GM12878 (cell line): ENCODE measurements around the gene ENTPD3. TPM values are rescaled to one million over a fixed set of nuclear protein-coding genes. Genes with fewer than 3 reads are reported as not detected.

Experiments
- BACH1 ChIP-seq: fragments of 450-650 bp; IDR thresholded peaks from 2 replicates; pipeline ENCODE4 v1.6.1; 2017; ENCODE audit warnings: mild to moderate bottlenecking, borderline replicate concordance
- CEBPB ChIP-seq, 2 experiments: fragments of 150-350 bp in 1 of 2; IDR thresholded peaks; 2 replicates each; pipeline ENCODE4 v1.6.1; 2012 to 2014; ENCODE audit warnings: low read depth in 2 of 2, low read length in 2 of 2, borderline replicate concordance in 1 of 2, inconsistent platforms in 1 of 2
- CEBPZ ChIP-seq: fragments of 150-350 bp; IDR thresholded peaks from 2 replicates; pipeline ENCODE4 v1.6.1; 2016; ENCODE audit warnings: low read depth, low read length
- CHD1 ChIP-seq: IDR thresholded peaks from 2 replicates; pipeline ENCODE4 v1.6.1; 2012; ENCODE audit warnings: low read depth, low read length, improper control_type of control experiment
- CREM ChIP-seq: IDR thresholded peaks from 2 replicates; pipeline ENCODE4 v1.6.1; 2014; ENCODE audit warnings: antibody characterized with exemption, low read depth
- GABPA ChIP-seq: IDR thresholded peaks from 2 replicates; pipeline ENCODE4 v1.6.1; 2014; ENCODE audit warnings: antibody characterized with exemption, low read depth, mild to moderate bottlenecking, inconsistent platforms
- NFXL1 ChIP-seq: fragments of 450-650 bp; IDR thresholded peaks from 2 replicates; pipeline ENCODE4 v1.6.1; 2017; ENCODE audit warnings: antibody characterized with exemption, mild to moderate bottlenecking, borderline replicate concordance
- NR2C2 ChIP-seq: IDR thresholded peaks from 2 replicates; pipeline ENCODE4 v1.6.1; 2011; ENCODE audit warnings: borderline replicate concordance, low read depth; ENCODE audit not compliant: control insufficient read depth, insufficient read length
- RCOR1 ChIP-seq: conservative IDR thresholded peaks from 2 replicates; pipeline ENCODE4 v1.6.1; 2012; ENCODE audit warnings: low read depth, low read length, improper control_type of control experiment
- SMARCA5 ChIP-seq: fragments of 450-650 bp; IDR thresholded peaks from 2 replicates; pipeline ENCODE4 v1.6.1; 2017; ENCODE audit warnings: mild to moderate bottlenecking
- SP1 ChIP-seq: IDR thresholded peaks from one replicate; pipeline ENCODE4 v1.6.1; 2011; ENCODE audit warnings: low read depth, low read length
- SREBF2 ChIP-seq: IDR thresholded peaks from 2 replicates; pipeline ENCODE4 v1.6.1; 2012; ENCODE audit warnings: mild to moderate bottlenecking, low read length
- USF1 ChIP-seq: IDR thresholded peaks from 2 replicates; pipeline ENCODE4 v1.6.1; 2011; ENCODE audit warnings: borderline replicate concordance, low read depth, mild to moderate bottlenecking, moderate library complexity, mixed read lengths, low read length; ENCODE audit not compliant: insufficient read depth; ENCODE audit errors: extremely low read length
- YBX1 ChIP-seq: fragments of 450-650 bp; IDR thresholded peaks from 2 replicates; pipeline ENCODE4 v1.6.1; 2016; ENCODE audit warnings: antibody characterized with exemption
- ZBTB40 ChIP-seq: fragments of 450-650 bp; IDR thresholded peaks from 2 replicates; pipeline ENCODE4 v1.6.1; 2016; ENCODE audit warnings: mild to moderate bottlenecking, moderate library complexity, borderline replicate concordance
- ZNF622 ChIP-seq: fragments of 450-650 bp; IDR thresholded peaks from 2 replicates; pipeline ENCODE4 v1.6.1; 2017; ENCODE audit warnings: mild to moderate bottlenecking, inconsistent platforms
- ZZZ3 ChIP-seq: IDR thresholded peaks from 2 replicates; pipeline ENCODE4 v1.6.1; 2011; ENCODE audit warnings: low read depth; ENCODE audit not compliant: control insufficient read depth, insufficient read length
- polyA plus RNA-seq, 11 experiments: library from polyadenylated mRNA; depleted of rRNA in 4 of 11; unstranded in 6 of 11; stranded (reverse) in 5 of 11; fragments of >200 nt; fragmentation: Nextera tagmentation in 4 of 11; fragmentation: Illumina TruSeq in 1 of 11; extraction: Ambion mirVana in 4 of 11; extraction: Trizol in 1 of 11; gene quantifications; 1 replicate in 1 of 11; 2 replicates in 10 of 11; pipeline versions ENCODE4 v1.2.1 to v1.2.3, GENCODE V29; 2011 to 2016; ENCODE audit warnings: inconsistent platforms in 2 of 11, missing spikeins in 2 of 11, low read depth in 1 of 11
- total RNA-seq, 4 experiments: library from RNA; depleted of rRNA in 3 of 4; stranded (reverse); fragments of >200 nt in 3 of 4; fragmentation: Illumina TruSeq in 1 of 4; extraction: Trizol in 1 of 4; gene quantifications; 2 replicates each; pipeline versions ENCODE4 v1.2.1 to v1.2.3, GENCODE V29; 2013 to 2021

Gene ENTPD3
- total and polyA plus RNA-seq, 10 of the 15 experiments (the other 5 are each of a cell fraction or from before 2014, with no cell fraction given), result 0.03 TPM; not detected in 9

- TF ChIP-seq SREBF2 (no peak), CEBPB (IDR thresholded peaks at IDR 0.05; ENCODE audit: borderline replicate concordance in 1 of 2, low read depth in 2 of 2, low read length in 2 of 2) (no peak), CHD1 (no peak), NFXL1 (no peak), SMARCA5 (no peak), GABPA (peak; percentile 62; the same call in 1 of the 2 replicates), ZZZ3 (no peak), RCOR1 (no peak), CREM (0 out of 2 replicates have a peak, but pooled peaks have one; percentile 26), NR2C2 (no peak), SP1 (no peak), ZBTB40 (peak; percentile 72), CEBPZ (no peak), BACH1 (no peak), ZNF622 (no peak), USF1 (no peak), YBX1 (no peak)
Observed at GRCh38 chr3:40476478-40477470, 89.8 kb downstream of the ENTPD3 start, which contains the start of gene ZNF619 (continued).
